Vagina (tissue), 2 donors: ENCODE data around the gene CAB39.

Experiments
- POLR2A ChIP-seq, 2 donors: fragments of 450-650 bp; IDR thresholded peaks; one replicate each; pipeline ENCODE4 v1.6.1; 2017; ENCODE audit warnings: antibody characterized with exemption in 2 of 2, mild to moderate bottlenecking in 2 of 2, moderate library complexity in 2 of 2
- POLR2AphosphoS5 ChIP-seq, 2 donors: sonication (generic); formaldehyde crosslinking; IDR thresholded peaks; one replicate each; pipeline ENCODE4 v1.9.0; 2017; ENCODE audit warnings: antibody characterized with exemption in 2 of 2, mild to moderate bottlenecking in 2 of 2, low read depth in 1 of 2; ENCODE audit not compliant: insufficient read depth in 1 of 2

GRCh38 chr2:230788554-230789175 lies 76.0 kb downstream of the CAB39 start:
- TF ChIP-seq POLR2A (IDR thresholded peaks at IDR 0.05) (no peak), POLR2AphosphoS5 (IDR thresholded peaks at IDR 0.05; ENCODE audit: insufficient read depth in 1 of 2, low read depth in 1 of 2) (no peak)
